GM12872 (cell line): ENCODE data around the gene PADI3.

ENCODE experiments used
- CTCF ChIP-seq: IDR thresholded peaks from 3 replicates; pipeline ENCODE4 v1.5.1; 2011; ENCODE audit warnings: low read depth, mild to moderate bottlenecking, low read length, moderate library complexity; ENCODE audit not compliant: insufficient read depth

Gene PADI3

GRCh38 chr1:17316704-17317103 lies 67.8 kb downstream of the PADI3 start:
- TF ChIP-seq CTCF = no peak

- TF ChIP-seq CTCF = no peak
These were observed 69.4 kb downstream of the PADI3 start for GRCh38 chr1:17318262-17318661.

- no peak for TF ChIP-seq CTCF
These were observed 70.9 kb downstream of the PADI3 start for GRCh38 chr1:17319561-17320350.

GRCh38 chr1:17328855-17329254 lies 80.0 kb downstream of the PADI3 start:
- no peak for TF ChIP-seq CTCF

GRCh38 chr1:17329610-17330009 lies 80.7 kb downstream of the PADI3 start:
- TF ChIP-seq CTCF = no peak

- no peak for TF ChIP-seq CTCF
These were observed 82.0 kb downstream of the PADI3 start for GRCh38 chr1:17330856-17331255.

GRCh38 chr1:17333081-17333480 lies 84.2 kb downstream of the PADI3 start:
- TF ChIP-seq CTCF = no peak
